ENCODE results near the gene APOE.
A peak's percentile ranks its signal among the peaks of the same experiment; 100 is the strongest.

Gene APOE

GRCh38 chr19:44890366-44891015, 15.1 kb upstream of the APOE start:
- H3K4me2 ChIP-seq (ENCODE audit: low read length), result peak overlapping the region; percentile 75
- H3K9ac ChIP-seq (ENCODE audit: low read length), result peak overlapping the region; percentile 54
- H4K20me1 ChIP-seq (ENCODE audit: insufficient read depth, low read length), result no peaks in the 10 kb centered on the region
- peak overlapping the region; percentile 59 for H3K4me3 ChIP-seq (ENCODE audit: low read depth, low read length, poor library complexity, severe bottlenecking)
- TF ChIP-seq CTCF (IDR thresholded peaks at IDR 0.05; ENCODE audit: low read length), result no peak
- TF ChIP-seq EZH2 (IDR thresholded peaks at IDR 0.05; ENCODE audit: borderline replicate concordance, low read length), result no peak
- peaks cover 33% of the 10 kb centered on the region for H3K36me3 ChIP-seq (ENCODE audit: insufficient read depth, low read length)
- H3F3A ChIP-seq (ENCODE audit: insufficient read depth, low read length), result no peaks in the 10 kb centered on the region
- peak overlapping the region; percentile 85 for H3K27ac ChIP-seq (ENCODE audit: low read depth, low read length, poor library complexity, severe bottlenecking)
- H3K9me2 ChIP-seq (ENCODE audit: low read depth, low read length), result no peaks in the 10 kb centered on the region
- H3K79me2 ChIP-seq (ENCODE audit: insufficient read depth, low read length), result peaks cover 12% of the 10 kb centered on the region
- H3K27me3 ChIP-seq (ENCODE audit: insufficient read depth, low read length), result peaks cover 6% of the 10 kb centered on the region
- 0 out of 2 replicates have a peak overlapping the region, but pooled peaks have one; percentile 48 for H2AFZ ChIP-seq (ENCODE audit: low read length)
- peaks cover 16% of the 10 kb centered on the region for H3K4me1 ChIP-seq (ENCODE audit: insufficient read depth, low read length, severe bottlenecking)
- H3K9me3 ChIP-seq (ENCODE audit: low read length), result no peaks in the 10 kb centered on the region

GRCh38 chr19:44891016-44891882, 14.3 kb upstream of the APOE start, which contains the start of gene TOMM40:
Gene TOMM40 (plus strand): TSS chr19:44891254. CDS start chr19:44891416, 162 bp downstream.
- peaks cover 39% of the 10 kb centered on the region for H3K36me3 ChIP-seq (ENCODE audit: insufficient read depth, low read length)
- peak within 1 kb of the TSS; percentile 94 for H3K4me3 ChIP-seq (ENCODE audit: low read depth, low read length, poor library complexity, severe bottlenecking)
- 0 out of 2 replicates have a peak within 1 kb of the TSS, but pooled peaks have one; percentile 48 for H2AFZ ChIP-seq (ENCODE audit: low read length)
- TF ChIP-seq EZH2 (IDR thresholded peaks at IDR 0.05; ENCODE audit: borderline replicate concordance, low read length), result no peak
- no peak for TF ChIP-seq CTCF (IDR thresholded peaks at IDR 0.05; ENCODE audit: low read length)
- H3K4me1 ChIP-seq (ENCODE audit: insufficient read depth, low read length, severe bottlenecking), result peaks cover 16% of the 10 kb centered on the region
- peak within 1 kb of the TSS; percentile 85 for H3K27ac ChIP-seq (ENCODE audit: low read depth, low read length, poor library complexity, severe bottlenecking)
- H3K9me2 ChIP-seq (ENCODE audit: low read depth, low read length), result no peaks in the 10 kb centered on the region
- peaks cover under 1% of the 10 kb centered on the region for H3K27me3 ChIP-seq (ENCODE audit: insufficient read depth, low read length)
- no peaks in the 10 kb centered on the region for H4K20me1 ChIP-seq (ENCODE audit: insufficient read depth, low read length)
- peak within 1 kb of the TSS; percentile 99 for H3K4me2 ChIP-seq (ENCODE audit: low read length)
- no peaks in the 10 kb centered on the region for H3K9me3 ChIP-seq (ENCODE audit: low read length)
- H3K9ac ChIP-seq (ENCODE audit: low read length), result peak within 1 kb of the TSS; percentile 95
- peaks cover 12% of the 10 kb centered on the region for H3K79me2 ChIP-seq (ENCODE audit: insufficient read depth, low read length)
- no peaks in the 10 kb centered on the region for H3F3A ChIP-seq (ENCODE audit: insufficient read depth, low read length)

- Histone ChIP-seq H3K9ac (ENCODE audit: low read length) (no peak overlapping the region; the same call in 1 of the 2 replicates), H3K9me3 (ENCODE audit: low read length) (no peaks in the 10 kb centered on the region), H3K9me2 (ENCODE audit: low read depth, low read length) (no peaks in the 10 kb centered on the region), H2AFZ (ENCODE audit: low read length) (no peak overlapping the region), H3K4me2 (ENCODE audit: low read length) (peak overlapping the region; percentile 99; the same call in 1 of the 2 replicates), H4K20me1 (ENCODE audit: insufficient read depth, low read length) (no peaks in the 10 kb centered on the region), H3K27me3 (ENCODE audit: insufficient read depth, low read length) (no peaks in the 10 kb centered on the region), H3K4me1 (ENCODE audit: insufficient read depth, low read length, severe bottlenecking) (peaks cover 16% of the 10 kb centered on the region), H3K79me2 (ENCODE audit: insufficient read depth, low read length) (peaks cover 12% of the 10 kb centered on the region), H3K36me3 (ENCODE audit: insufficient read depth, low read length) (peaks cover 55% of the 10 kb centered on the region), H3K4me3 (ENCODE audit: low read depth, low read length, poor library complexity, severe bottlenecking) (no peak overlapping the region), H3F3A (ENCODE audit: insufficient read depth, low read length) (no peaks in the 10 kb centered on the region), H3K27ac (ENCODE audit: low read depth, low read length, poor library complexity, severe bottlenecking) (no peak overlapping the region)
- no peak for TF ChIP-seq EZH2 (IDR thresholded peaks at IDR 0.05; ENCODE audit: borderline replicate concordance, low read length)
- TF ChIP-seq CTCF (IDR thresholded peaks at IDR 0.05; ENCODE audit: low read length), result no peak
Observed at GRCh38 chr19:44892932-44893331, 12.7 kb upstream of the APOE start.
